ENCODE results near the gene ZBED3. TPM values are rescaled to one million over a fixed set of nuclear protein-coding genes. Genes with fewer than 3 reads are reported as not detected.

The ZBED3 gene
- total and polyA plus RNA-seq, 4 donors = 1.8 to 17.1 (median 5.3) TPM

DNA sequence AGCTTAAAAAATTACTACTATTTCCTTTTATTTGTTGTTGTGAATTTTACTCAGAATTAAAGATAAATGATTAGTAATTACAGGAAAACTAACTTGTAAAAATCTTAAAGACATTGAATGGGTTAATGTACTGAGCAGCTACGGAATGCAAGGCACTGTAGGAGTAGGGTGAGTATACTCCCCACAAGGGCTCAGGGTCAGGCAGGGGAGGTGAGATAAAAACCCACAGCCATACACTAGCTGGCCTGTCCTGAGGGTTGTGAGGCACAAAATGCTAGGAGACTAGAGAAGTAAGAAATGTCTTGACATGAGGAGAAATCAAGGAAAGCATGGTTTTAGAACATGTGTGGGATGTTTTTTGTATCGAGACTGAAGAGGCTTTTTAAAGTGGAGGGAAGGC is 13.4 kb downstream of the ZBED3 start:
- ATAC-seq (ENCODE audit: insufficient read depth, low FRiP score) (no peak), DNase-seq (no peak)
- H3K27me3 ChIP-seq (ENCODE audit: control insufficient read depth in 3 of 3, insufficient read depth in 3 of 3, low read length in 2 of 3) = no peaks in the 10 kb centered on the region
- H3K4me3 ChIP-seq = no peak overlapping the region
- 72 to 90% methylated on average over 2 of the region's 2 CpGs for WGBS, 2 donors
- H3K27ac ChIP-seq (ENCODE audit: low read depth in 1 of 2, low read length in 1 of 2) = no peak overlapping the region
- H3K4me1 ChIP-seq (ENCODE audit: control insufficient read depth in 5 of 5, insufficient read depth in 5 of 5, low read length in 5 of 5) = peaks cover 0 to 9% (median 0%) of the 10 kb centered on the region in 5 donors
- no peaks in the 10 kb centered on the region for H3K9me3 ChIP-seq (ENCODE audit: control insufficient read depth in 4 of 4, insufficient read depth in 3 of 4, low read length in 3 of 4)
- TF ChIP-seq, protein P1, sequence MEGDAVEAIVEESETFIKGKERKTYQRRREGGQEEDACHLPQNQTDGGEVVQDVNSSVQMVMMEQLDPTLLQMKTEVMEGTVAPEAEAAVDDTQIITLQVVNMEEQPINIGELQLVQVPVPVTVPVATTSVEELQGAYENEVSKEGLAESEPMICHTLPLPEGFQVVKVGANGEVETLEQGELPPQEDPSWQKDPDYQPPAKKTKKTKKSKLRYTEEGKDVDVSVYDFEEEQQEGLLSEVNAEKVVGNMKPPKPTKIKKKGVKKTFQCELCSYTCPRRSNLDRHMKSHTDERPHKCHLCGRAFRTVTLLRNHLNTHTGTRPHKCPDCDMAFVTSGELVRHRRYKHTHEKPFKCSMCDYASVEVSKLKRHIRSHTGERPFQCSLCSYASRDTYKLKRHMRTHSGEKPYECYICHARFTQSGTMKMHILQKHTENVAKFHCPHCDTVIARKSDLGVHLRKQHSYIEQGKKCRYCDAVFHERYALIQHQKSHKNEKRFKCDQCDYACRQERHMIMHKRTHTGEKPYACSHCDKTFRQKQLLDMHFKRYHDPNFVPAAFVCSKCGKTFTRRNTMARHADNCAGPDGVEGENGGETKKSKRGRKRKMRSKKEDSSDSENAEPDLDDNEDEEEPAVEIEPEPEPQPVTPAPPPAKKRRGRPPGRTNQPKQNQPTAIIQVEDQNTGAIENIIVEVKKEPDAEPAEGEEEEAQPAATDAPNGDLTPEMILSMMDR (IDR thresholded peaks at IDR 0.05; ENCODE audit: control extremely low read depth, extremely low read depth) = no peak
- H3K9ac ChIP-seq (ENCODE audit: insufficient read depth in 1 of 2, low read length in 2 of 2) = no peak overlapping the region
- peaks cover 4 to 10% (median 5%) of the 10 kb centered on the region in 4 donors for H3K36me3 ChIP-seq (ENCODE audit: control insufficient read depth in 4 of 4, insufficient read depth in 4 of 4, low read length in 4 of 4)

DNA sequence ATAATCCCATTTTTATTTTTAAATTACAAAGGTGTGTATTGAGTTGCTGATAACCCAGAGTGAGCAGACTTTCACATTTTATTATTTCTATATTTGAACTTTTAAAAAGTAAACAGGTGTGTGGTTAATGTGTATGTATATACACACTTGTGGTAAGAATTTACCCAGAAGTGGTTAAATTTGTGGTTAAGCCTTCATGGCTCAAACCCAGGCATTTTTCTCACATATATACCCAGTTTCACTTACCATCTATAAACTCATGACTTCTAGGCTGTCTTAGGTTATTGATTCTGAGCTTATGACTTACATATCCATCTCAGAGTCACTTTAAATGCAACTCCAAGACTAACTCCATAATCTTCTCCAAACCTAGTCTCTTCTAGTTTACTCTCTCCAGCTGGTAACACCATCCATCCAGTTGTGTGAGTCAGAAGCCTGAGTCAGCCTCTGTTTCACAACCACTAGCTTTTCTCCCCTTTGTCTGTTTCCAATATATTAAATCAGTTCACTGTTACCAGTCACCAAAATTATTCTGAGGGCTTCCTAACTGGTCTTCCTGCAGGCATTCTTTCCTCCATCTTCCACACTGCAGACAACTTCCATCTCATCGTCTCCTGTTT is 20.2 kb downstream of the ZBED3 start:
- H3K36me3 ChIP-seq (ENCODE audit: control insufficient read depth in 4 of 4, insufficient read depth in 4 of 4, low read length in 4 of 4) = peaks cover 3 to 27% (median 15%) of the 10 kb centered on the region in 4 donors
- no peaks in the 10 kb centered on the region for H3K4me1 ChIP-seq (ENCODE audit: control insufficient read depth in 5 of 5, insufficient read depth in 5 of 5, low read length in 5 of 5)
- DNase-seq (peak in 2 of 3 donors; percentile 15 to 33), ATAC-seq (ENCODE audit: insufficient read depth, low FRiP score) (peak; percentile 67)
- H3K4me3 ChIP-seq = no peak overlapping the region
- TF ChIP-seq, protein P1 (IDR thresholded peaks at IDR 0.05; ENCODE audit: control extremely low read depth, extremely low read depth) = no peak
- 84 to 89% methylated on average over 1 of the region's 1 CpG for WGBS, 2 donors
- H3K9ac ChIP-seq (ENCODE audit: insufficient read depth in 1 of 2, low read length in 2 of 2) = no peak overlapping the region
- no peaks in the 10 kb centered on the region for H3K27me3 ChIP-seq (ENCODE audit: control insufficient read depth in 3 of 3, insufficient read depth in 3 of 3, low read length in 2 of 3)
- no peaks in the 10 kb centered on the region for H3K9me3 ChIP-seq (ENCODE audit: control insufficient read depth in 4 of 4, insufficient read depth in 3 of 4, low read length in 3 of 4)
- H3K27ac ChIP-seq (ENCODE audit: low read depth in 1 of 2, low read length in 1 of 2) = peak overlapping the region in 1 of 2 donors; percentile 16

DNA sequence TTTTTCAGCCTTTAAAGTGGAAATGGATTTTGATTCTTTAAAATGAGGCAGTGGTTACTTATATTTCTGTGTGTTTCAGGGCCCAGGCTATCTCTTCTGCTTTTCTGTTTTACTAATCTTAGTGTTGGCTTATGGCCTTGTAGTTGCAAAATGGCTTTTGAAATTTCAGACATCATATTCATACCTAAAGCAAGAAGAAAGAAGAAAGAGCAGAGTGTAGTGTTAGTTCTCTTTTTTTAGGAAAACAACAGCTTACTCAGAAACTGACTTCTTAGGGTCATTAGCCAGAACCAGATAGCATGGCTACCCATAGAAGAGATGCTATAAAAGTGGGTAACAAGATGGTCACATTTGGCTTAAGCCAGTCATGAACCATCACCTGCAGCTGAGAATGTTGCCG is 20.9 kb downstream of the ZBED3 start:
- WGBS, 2 donors = 60 to 89% methylated on average over 1 of the region's 1 CpG
- TF ChIP-seq, protein P1 (IDR thresholded peaks at IDR 0.05; ENCODE audit: control extremely low read depth, extremely low read depth) = no peak
- Histone ChIP-seq H3K9ac (ENCODE audit: insufficient read depth in 1 of 2, low read length in 2 of 2) (no peak overlapping the region), H3K4me3 (no peak overlapping the region), H3K36me3 (ENCODE audit: control insufficient read depth in 4 of 4, insufficient read depth in 4 of 4, low read length in 4 of 4) (peaks cover 3 to 31% (median 23%) of the 10 kb centered on the region in 4 donors), H3K27me3 (ENCODE audit: control insufficient read depth in 3 of 3, insufficient read depth in 3 of 3, low read length in 2 of 3) (no peaks in the 10 kb centered on the region), H3K4me1 (ENCODE audit: control insufficient read depth in 5 of 5, insufficient read depth in 5 of 5, low read length in 5 of 5) (no peaks in the 10 kb centered on the region), H3K9me3 (ENCODE audit: control insufficient read depth in 4 of 4, insufficient read depth in 3 of 4, low read length in 3 of 4) (no peaks in the 10 kb centered on the region), H3K27ac (ENCODE audit: low read depth in 1 of 2, low read length in 1 of 2) (peak overlapping the region in 1 of 2 donors; percentile 14)
- no peak for DNase-seq
- ATAC-seq (ENCODE audit: insufficient read depth, low FRiP score) = no peak

DNA sequence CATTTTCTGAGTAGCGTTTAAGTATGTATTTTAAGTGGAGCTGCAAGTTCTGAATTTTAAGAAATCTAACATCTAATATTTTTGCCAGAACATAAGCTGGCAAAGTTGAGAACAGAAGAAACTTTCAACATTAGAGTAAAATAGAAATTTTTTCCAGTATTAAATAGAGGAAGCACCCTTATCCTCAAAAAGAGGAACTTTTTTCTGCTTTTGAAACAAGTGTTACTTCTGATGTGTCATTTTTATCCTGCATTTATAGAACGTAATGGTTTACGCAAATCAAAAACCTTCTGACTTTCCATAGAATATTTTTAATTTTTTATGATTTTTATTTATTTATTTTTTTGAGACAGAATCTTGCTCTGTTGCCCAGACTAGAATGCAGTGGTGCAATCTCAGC is 21.8 kb downstream of the ZBED3 start:
- H3K4me3 ChIP-seq = no peak overlapping the region
- ATAC-seq (ENCODE audit: insufficient read depth, low FRiP score) = no peak
- no peak overlapping the region for H3K9ac ChIP-seq (ENCODE audit: insufficient read depth in 1 of 2, low read length in 2 of 2)
- peaks cover 1 to 31% (median 30%) of the 10 kb centered on the region in 4 donors for H3K36me3 ChIP-seq (ENCODE audit: control insufficient read depth in 4 of 4, insufficient read depth in 4 of 4, low read length in 4 of 4)
- no peaks in the 10 kb centered on the region for H3K9me3 ChIP-seq (ENCODE audit: control insufficient read depth in 4 of 4, insufficient read depth in 3 of 4, low read length in 3 of 4)
- DNase-seq = no peak
- H3K4me1 ChIP-seq (ENCODE audit: control insufficient read depth in 5 of 5, insufficient read depth in 5 of 5, low read length in 5 of 5) = no peaks in the 10 kb centered on the region
- H3K27ac ChIP-seq (ENCODE audit: low read depth in 1 of 2, low read length in 1 of 2) = no peak overlapping the region
- no peaks in the 10 kb centered on the region for H3K27me3 ChIP-seq (ENCODE audit: control insufficient read depth in 3 of 3, insufficient read depth in 3 of 3, low read length in 2 of 3)
- WGBS, 2 donors = 44 to 72% methylated on average over 3 of the region's 3 CpGs
- TF ChIP-seq, protein P1 (IDR thresholded peaks at IDR 0.05; ENCODE audit: control extremely low read depth, extremely low read depth) = no peak
